Liver (tissue), 9 donors: ENCODE results near the gene DLX5. TPM values are rescaled to one million over a fixed set of nuclear protein-coding genes. Genes with fewer than 3 reads are reported as not detected.

Experiments
- DNase-seq: peaks from one replicate; pipeline ENCODE4 v3.0.0-alpha.2; 2017; ENCODE audit warnings: low spot score
- H3K27ac ChIP-seq, 2 donors: one replicate each; pipeline ENCODE4 v1.7.0; 2013; ENCODE audit warnings: inconsistent platforms in 2 of 2, low read length in 2 of 2, control low read depth in 1 of 2, low read depth in 1 of 2, mild to moderate bottlenecking in 1 of 2
- H3K27me3 ChIP-seq, 4 donors: one replicate each; pipeline versions ENCODE4 v1.6.1 to v1.7.0; 2013; ENCODE audit warnings: low read length in 3 of 4, inconsistent platforms in 1 of 4, mild to moderate bottlenecking in 1 of 4, moderate library complexity in 1 of 4; ENCODE audit not compliant: control insufficient read depth in 4 of 4, insufficient read depth in 4 of 4
- H3K36me3 ChIP-seq, 4 donors: one replicate each; pipeline versions ENCODE4 v1.6.1 to v1.7.0; 2013; ENCODE audit warnings: low read length in 3 of 4, mild to moderate bottlenecking in 3 of 4, low read depth in 1 of 4, moderate library complexity in 1 of 4; ENCODE audit not compliant: control insufficient read depth in 4 of 4, insufficient read depth in 3 of 4
- H3K4me1 ChIP-seq, 4 donors: one replicate each; pipeline versions ENCODE4 v1.6.1 to v1.7.0; 2013; ENCODE audit warnings: low read length in 3 of 4, mild to moderate bottlenecking in 3 of 4, moderate library complexity in 1 of 4; ENCODE audit not compliant: control insufficient read depth in 4 of 4, insufficient read depth in 4 of 4
- H3K4me3 ChIP-seq, 3 donors: one replicate each; pipeline versions ENCODE4 v1.6.1 to v1.7.0; 2013; ENCODE audit warnings: low read length in 3 of 3, control low read depth in 1 of 3, low read depth in 1 of 3, mild to moderate bottlenecking in 1 of 3
- H3K9ac ChIP-seq, 2 donors: one replicate each; pipeline ENCODE4 v1.7.0; 2013; ENCODE audit warnings: low read length in 2 of 2, mild to moderate bottlenecking in 2 of 2, moderate library complexity in 2 of 2, control low read depth in 1 of 2, low read depth in 1 of 2
- H3K9me3 ChIP-seq, 4 donors: one replicate each; pipeline versions ENCODE4 v1.6.1 to v1.7.0; 2013; ENCODE audit warnings: low read length in 3 of 4; ENCODE audit not compliant: control insufficient read depth in 4 of 4
- ATF3 ChIP-seq: IDR thresholded peaks from 2 replicates; pipeline ENCODE4 v1.6.1; 2016; ENCODE audit warnings: antibody characterized with exemption
- CTCF ChIP-seq: fragments of 150-350 bp; IDR thresholded peaks from 2 replicates; pipeline ENCODE4 v1.5.1; 2017; ENCODE audit warnings: improper control_type of control experiment, low read depth, low read length; ENCODE audit not compliant: missing input control
- EGR1 ChIP-seq, 2 donors: IDR thresholded peaks; 2 replicates each; pipeline ENCODE4 v1.6.1; 2016 to 2018; ENCODE audit warnings: antibody characterized with exemption in 2 of 2, low read depth in 2 of 2
- FOXA2 ChIP-seq: IDR thresholded peaks from 2 replicates; pipeline ENCODE4 v1.6.1; 2016; ENCODE audit warnings: antibody characterized with exemption
- HNF4A ChIP-seq, 2 donors: conservative IDR thresholded peaks; 2 replicates each; pipeline ENCODE4 v1.6.1; 2016; ENCODE audit warnings: antibody characterized with exemption in 2 of 2, mild to moderate bottlenecking in 2 of 2
- HNF4G ChIP-seq: IDR thresholded peaks from 2 replicates; pipeline ENCODE4 v1.6.1; 2016; ENCODE audit warnings: antibody characterized with exemption
- NR2F2 ChIP-seq: IDR thresholded peaks from 2 replicates; pipeline ENCODE4 v1.6.1; 2016; ENCODE audit warnings: antibody characterized with exemption
- RAD21 ChIP-seq, 2 donors: IDR thresholded peaks; 2 replicates each; pipeline ENCODE4 v1.6.1; 2016; ENCODE audit warnings: antibody characterized with exemption in 2 of 2, mild to moderate bottlenecking in 2 of 2
- REST ChIP-seq: IDR thresholded peaks from 2 replicates; pipeline ENCODE4 v1.6.1; 2016; ENCODE audit warnings: antibody characterized with exemption, mild to moderate bottlenecking
- RXRA ChIP-seq, 2 donors: IDR thresholded peaks; 2 replicates each; pipeline ENCODE4 v1.6.1; 2017 to 2018; ENCODE audit warnings: antibody characterized with exemption in 2 of 2, mild to moderate bottlenecking in 1 of 2
- SP1 ChIP-seq: IDR thresholded peaks from 2 replicates; pipeline ENCODE4 v1.6.1; 2018; ENCODE audit warnings: antibody characterized with exemption, mild to moderate bottlenecking
- YY1 ChIP-seq: IDR thresholded peaks from 2 replicates; pipeline ENCODE4 v1.6.1; 2016; ENCODE audit warnings: antibody characterized with exemption, mild to moderate bottlenecking
- WGBS: extraction: QIAGEN DNeasy Blood & Tissue Kit; methylation state at CpG from one replicate; pipeline ENCODE4 v1.1.7; 2013; 5-methylcytosine and 5-hydroxymethylcytosine counted together
- polyA plus RNA-seq, 2 donors: library from polyadenylated mRNA; stranded (reverse) in 1 of 2; unstranded in 1 of 2; fragments of 200-250 nt in 1 of 2; fragments of >200 nt in 1 of 2; fragmentation: Nextera tagmentation in 1 of 2; extraction: Ambion mirVana in 1 of 2; gene quantifications; one replicate each; pipeline versions ENCODE4 v1.2.1 to v1.2.3, GENCODE V29; 2013 to 2015
- total RNA-seq, 2 donors: library from RNA; depleted of rRNA; stranded (reverse); fragments of >200 nt; gene quantifications; one replicate each; pipeline ENCODE4 v1.2.3, GENCODE V29; 2014
- TF ChIP-seq, protein P1 (sequence below): IDR thresholded peaks from 2 replicates; pipeline ENCODE4 v1.6.1; 2016; ENCODE audit warnings: antibody characterized with exemption
- TF ChIP-seq, protein P2 (sequence below): IDR thresholded peaks from 2 replicates; pipeline ENCODE4 v1.6.1; 2016; ENCODE audit warnings: antibody characterized with exemption
- donor health status: healthy.
- donor health status: healthy.
- donor health status: healthy.
- donor health status: healthy.
- donor health status: healthy.

DLX5 gene
- total and polyA plus RNA-seq, 4 donors, result not detected

DNA sequence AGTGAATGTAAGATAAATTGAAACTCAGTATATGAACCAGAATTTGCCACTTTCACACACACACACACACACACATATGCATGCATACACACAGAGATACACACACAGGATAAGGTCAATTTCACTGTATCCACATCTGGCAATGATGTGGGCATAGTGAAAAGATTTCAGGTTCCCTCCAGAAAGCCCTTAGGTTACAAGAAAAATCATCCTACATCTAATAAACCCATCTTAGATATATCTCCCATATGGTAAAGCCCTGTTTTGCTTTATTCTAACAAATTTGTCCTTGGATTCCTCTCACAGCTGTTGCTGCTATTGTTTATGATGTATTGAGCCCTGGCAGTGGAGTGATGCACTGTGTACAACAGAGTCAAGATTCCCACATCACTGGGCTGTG lies 47.2 kb downstream of the DLX5 start:
- H3K9ac ChIP-seq, result no peak overlapping the region
- TF ChIP-seq, protein P1, sequence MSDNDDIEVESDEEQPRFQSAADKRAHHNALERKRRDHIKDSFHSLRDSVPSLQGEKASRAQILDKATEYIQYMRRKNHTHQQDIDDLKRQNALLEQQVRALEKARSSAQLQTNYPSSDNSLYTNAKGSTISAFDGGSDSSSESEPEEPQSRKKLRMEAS, result no peak
- no peak for TF ChIP-seq EGR1 (IDR thresholded peaks at IDR 0.05; ENCODE audit: low read depth in 2 of 2)
- TF ChIP-seq FOXA2, result no peak
- no peak for TF ChIP-seq ATF3
- TF ChIP-seq RXRA (IDR thresholded peaks at IDR 0.05), result no peak
- no peak for TF ChIP-seq CTCF
- TF ChIP-seq NR2F2, result no peak
- no peak for TF ChIP-seq HNF4G
- no peak for TF ChIP-seq HNF4A (conservative IDR thresholded peaks at IDR 0.05)
- TF ChIP-seq, protein P2, sequence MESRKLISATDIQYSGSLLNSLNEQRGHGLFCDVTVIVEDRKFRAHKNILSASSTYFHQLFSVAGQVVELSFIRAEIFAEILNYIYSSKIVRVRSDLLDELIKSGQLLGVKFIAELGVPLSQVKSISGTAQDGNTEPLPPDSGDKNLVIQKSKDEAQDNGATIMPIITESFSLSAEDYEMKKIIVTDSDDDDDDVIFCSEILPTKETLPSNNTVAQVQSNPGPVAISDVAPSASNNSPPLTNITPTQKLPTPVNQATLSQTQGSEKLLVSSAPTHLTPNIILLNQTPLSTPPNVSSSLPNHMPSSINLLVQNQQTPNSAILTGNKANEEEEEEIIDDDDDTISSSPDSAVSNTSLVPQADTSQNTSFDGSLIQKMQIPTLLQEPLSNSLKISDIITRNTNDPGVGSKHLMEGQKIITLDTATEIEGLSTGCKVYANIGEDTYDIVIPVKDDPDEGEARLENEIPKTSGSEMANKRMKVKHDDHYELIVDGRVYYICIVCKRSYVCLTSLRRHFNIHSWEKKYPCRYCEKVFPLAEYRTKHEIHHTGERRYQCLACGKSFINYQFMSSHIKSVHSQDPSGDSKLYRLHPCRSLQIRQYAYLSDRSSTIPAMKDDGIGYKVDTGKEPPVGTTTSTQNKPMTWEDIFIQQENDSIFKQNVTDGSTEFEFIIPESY, result no peak
- no peak for TF ChIP-seq YY1
- TF ChIP-seq SP1, result no peak
- no peak for TF ChIP-seq RAD21 (IDR thresholded peaks at IDR 0.05)

GRCh38 chr7:96976106-96976505 lies 48.5 kb downstream of the DLX5 start:
- Histone ChIP-seq H3K4me1 (no peaks in the 10 kb centered on the region), H3K4me3 (no peak overlapping the region), H3K9me3 (no peaks in the 10 kb centered on the region), H3K27ac (no peak overlapping the region), H3K27me3 (no peaks in the 10 kb centered on the region), H3K9ac (no peak overlapping the region), H3K36me3 (no peaks in the 10 kb centered on the region)
- TF ChIP-seq, protein P2, result no peak
- no peak for TF ChIP-seq REST
- no peak for TF ChIP-seq FOXA2
- TF ChIP-seq CTCF, result no peak
- no peak for TF ChIP-seq SP1
- no peak for TF ChIP-seq HNF4A (conservative IDR thresholded peaks at IDR 0.05)
- no peak for TF ChIP-seq RAD21 (IDR thresholded peaks at IDR 0.05)
- no peak for DNase-seq
- WGBS, result 75% methylated on average over 2 of the region's 2 CpGs

More for the DNA sequence above, 47.2 kb downstream of the DLX5 start:
- no peaks in the 10 kb centered on the region for H3K36me3 ChIP-seq
- H3K4me3 ChIP-seq, result no peak overlapping the region
- H3K9me3 ChIP-seq, result no peaks in the 10 kb centered on the region
- no peaks in the 10 kb centered on the region for H3K27me3 ChIP-seq
- no peaks in the 10 kb centered on the region for H3K4me1 ChIP-seq
- no peak for DNase-seq
- H3K27ac ChIP-seq, result no peak overlapping the region
